Lung microvascular endothelial cell (primary cell): ENCODE data around the gene ADI1. TPM values are rescaled to one million over a fixed set of nuclear protein-coding genes. Genes with fewer than 3 reads are reported as not detected.
A peak's percentile ranks its signal among the peaks of the same experiment; 100 is the strongest.

Source experiments
- DNase-seq, 2 donors: peaks; one replicate each; pipeline versions ENCODE4 v3.0.0 to v3.0.0-alpha.2; 2010; ENCODE audit warnings: low read depth in 2 of 2
- total RNA-seq: library from RNA; depleted of rRNA; stranded (reverse); fragments of >200 nt; gene quantifications from 2 replicates; pipeline ENCODE4 v1.2.1, GENCODE V29; 2014

Gene ADI1
- total RNA-seq, 1 donor from 2014 or later = 56.5 TPM

DNA sequence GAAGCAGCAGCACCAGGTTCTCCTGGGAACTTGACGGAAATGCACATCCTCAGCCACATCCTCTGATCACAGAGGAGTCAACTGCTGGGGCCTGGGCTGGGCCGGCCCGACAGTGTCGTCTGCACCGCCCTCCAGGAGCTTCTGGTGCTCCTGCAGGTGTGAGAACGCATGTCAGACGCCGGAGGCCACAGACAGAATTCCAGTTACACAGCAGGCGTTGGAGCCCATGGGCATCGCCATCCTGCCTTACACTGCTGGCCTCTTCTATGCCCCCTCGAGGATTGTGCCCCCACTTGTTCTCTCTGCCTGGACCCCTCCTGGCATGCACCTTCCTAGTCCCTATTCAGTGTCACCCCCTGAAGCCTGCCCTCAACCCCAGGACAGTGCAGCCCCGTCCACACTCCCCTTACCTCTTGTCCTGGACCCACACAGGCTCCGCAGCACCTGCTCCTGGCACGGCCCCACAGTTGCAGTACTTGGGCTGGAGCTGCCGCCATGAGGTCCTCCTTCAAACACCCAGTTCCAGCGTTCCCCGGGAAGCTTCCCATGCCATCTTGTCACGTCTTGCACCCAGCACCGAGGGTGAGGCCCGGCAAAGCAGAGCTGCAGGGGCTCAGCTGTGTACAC lies 37.5 kb downstream of the ADI1 start:
- DNase-seq = no peak

DNA sequence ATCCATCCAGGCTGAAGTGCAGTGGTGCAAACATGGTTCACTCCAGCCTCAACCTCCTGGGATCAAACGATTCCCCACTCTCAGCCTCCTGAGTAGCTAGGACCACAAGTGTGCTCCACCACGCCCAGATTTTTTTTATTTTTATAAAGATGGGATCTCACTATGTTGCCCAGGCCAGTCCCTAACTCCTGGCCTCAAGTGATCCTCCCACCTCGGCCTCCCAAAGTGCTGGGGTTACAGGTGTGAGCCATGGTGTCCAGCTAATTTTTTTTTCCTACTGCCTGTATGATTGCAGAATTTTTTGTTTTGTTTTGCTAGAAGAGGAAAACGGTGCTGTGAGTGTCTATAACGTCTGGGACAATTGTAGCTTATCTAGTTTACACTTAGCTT lies 38.3 kb downstream of the ADI1 start:
- no peak for DNase-seq

DNA sequence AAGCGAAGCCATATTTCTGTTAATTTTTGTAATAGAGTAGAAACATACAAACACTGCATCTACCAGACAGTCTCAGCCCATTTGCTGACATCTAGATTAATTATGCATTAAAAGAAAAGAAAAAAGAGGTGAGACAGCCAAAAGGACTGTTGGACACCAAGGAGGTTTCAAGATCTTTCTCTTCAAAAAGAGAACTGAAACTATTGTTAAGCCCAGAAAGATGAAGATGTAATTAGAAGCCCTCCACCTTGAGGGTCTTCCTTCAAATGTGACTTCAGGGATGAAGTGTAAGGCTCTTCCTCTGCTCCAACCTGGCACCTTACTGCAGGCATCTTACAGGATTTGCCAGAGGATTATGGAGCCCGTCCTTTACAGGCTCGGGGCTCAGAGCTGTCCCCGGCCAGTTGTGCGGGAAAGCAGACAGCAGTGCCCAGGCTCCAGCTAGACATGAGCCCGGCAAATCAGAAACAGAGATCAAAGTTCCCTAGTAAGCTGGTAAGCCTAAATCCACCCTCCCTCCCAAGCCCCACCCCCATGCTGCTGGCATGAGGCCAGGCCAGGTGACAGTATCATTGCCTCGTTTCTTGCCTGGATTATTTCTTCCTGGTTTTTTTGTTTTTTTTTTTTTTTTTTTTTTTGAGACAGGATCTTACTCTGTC lies 38.9 kb downstream of the ADI1 start:
- no peak for DNase-seq

DNA sequence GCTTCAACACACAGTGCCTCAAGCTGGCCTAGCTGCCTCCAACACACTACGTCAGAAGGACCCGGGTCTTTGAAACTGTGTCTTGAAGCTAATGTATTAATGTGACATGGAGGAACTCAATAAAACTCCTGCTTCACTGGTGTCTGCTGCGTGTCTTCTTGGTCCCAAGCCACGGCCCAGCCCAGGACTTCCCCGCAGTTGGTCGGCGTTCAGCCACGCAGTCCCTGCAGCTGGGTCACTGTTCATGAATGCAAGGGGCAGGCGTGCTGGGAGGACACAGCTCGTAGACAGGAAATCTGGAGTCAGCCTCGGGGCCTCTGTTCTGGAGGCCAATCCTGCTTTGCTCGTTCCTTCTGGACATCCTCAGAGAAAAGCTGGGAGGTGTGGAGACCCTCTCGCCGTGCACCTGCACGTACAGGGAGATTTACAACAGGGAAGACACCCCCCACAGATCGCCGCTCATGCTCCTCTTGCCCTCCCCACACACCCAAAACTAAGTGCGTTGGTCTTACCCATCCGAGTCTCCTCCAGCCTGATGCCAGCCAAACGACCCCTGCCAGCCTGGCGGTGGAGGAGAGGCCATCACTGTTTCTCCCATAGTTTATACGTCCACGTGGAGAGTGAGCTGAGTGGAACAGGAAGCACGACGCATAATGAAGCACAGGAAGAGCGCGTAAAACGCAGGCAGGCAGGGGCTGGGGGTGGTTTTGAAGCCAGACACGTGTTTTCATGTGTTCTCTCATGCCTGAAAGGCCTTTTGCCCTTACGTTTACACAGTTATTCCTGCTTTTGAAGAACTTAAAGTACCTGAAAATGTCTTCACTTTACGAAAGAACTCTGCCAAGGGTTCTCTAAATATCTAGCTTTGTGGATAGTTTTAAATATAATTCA lies 39.7 kb downstream of the ADI1 start:
- DNase-seq = peak; percentile 35 to 60

DNA sequence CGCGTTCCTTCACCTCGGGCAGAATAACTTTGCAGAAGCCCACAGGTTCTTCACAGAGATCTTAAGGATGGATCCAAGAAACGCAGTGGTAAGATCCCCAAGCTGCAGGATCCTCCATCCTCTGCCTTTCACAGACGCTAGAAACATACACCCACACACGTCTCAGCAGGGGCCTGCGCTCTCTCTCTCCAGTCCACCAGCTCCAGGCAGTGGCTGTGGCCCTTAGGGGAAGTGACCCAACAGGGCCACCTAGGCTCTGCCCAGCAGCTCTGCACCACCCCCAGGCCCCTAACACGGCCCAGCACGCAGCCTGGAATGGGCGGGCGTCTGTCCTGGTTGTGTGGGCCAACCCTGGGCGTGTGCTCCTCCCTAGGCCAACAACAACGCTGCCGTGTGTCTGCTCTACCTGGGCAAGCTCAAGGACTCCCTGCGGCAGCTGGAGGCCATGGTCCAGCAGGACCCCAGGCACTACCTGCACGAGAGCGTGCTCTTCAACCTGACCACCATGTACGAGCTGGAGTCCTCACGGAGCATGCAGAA lies 40.4 kb downstream of the ADI1 start:
- DNase-seq = no peak

- no peak for DNase-seq
Observed at GRCh38 chr2:3476985-3477327, 42.4 kb downstream of the ADI1 start.

DNA sequence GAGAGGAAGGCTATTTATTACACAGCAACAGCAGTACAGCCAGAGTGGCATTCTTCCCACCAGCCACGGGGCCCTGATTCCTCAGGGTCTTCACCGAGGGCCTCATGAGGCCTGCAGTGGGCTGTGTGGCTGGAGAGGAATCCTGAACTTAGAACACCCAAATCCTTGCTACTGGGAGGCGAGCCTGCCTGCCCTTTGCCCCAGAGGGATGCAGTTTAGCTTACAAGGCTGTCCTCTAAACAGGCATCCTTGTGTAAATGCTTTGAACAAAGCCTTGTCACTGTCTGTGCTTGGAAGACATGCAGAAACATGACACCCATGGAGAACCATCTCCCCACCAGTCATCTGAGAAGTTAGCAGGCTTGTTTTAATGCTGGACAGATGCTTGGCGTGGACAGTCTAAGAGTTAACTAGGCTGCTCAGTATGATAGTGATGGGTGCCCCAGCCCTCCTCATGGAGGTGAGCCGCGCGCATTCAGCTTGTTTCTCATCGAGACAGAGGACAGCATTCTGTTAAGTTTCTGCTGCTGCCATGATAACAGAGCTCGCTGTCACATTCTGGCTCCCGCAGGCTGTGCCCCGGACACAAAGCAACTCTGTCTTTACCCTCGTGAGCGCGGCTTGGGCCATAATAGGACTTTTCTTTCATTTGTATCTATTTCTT lies 42.9 kb downstream of the ADI1 start:
- DNase-seq = no peak

GRCh38 chr2:3475771-3476170 lies 43.6 kb downstream of the ADI1 start:
- no peak for DNase-seq

DNA sequence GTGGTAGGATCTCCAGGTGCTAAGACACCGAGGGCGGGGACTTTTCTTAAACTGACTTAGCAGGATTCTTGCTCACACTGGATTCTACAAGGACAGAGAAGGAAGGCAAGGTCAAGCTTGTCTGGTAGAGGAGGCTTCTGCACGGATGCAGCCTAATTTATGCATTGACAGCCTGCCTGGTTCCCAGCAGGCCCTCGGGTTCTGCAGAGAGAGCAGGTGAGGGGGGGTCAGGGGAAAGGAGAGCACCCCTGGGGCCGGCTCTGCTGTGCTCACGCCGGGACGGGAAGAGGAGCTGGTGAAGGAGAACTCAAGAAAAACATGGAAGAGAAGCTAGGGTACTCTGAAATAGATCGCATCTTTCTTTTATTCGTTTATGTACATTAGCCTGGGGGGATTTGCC lies 46.4 kb downstream of the ADI1 start:
- no peak for DNase-seq

GRCh38 chr2:3472296-3472695 lies 47.0 kb downstream of the ADI1 start:
- no peak for DNase-seq

DNA sequence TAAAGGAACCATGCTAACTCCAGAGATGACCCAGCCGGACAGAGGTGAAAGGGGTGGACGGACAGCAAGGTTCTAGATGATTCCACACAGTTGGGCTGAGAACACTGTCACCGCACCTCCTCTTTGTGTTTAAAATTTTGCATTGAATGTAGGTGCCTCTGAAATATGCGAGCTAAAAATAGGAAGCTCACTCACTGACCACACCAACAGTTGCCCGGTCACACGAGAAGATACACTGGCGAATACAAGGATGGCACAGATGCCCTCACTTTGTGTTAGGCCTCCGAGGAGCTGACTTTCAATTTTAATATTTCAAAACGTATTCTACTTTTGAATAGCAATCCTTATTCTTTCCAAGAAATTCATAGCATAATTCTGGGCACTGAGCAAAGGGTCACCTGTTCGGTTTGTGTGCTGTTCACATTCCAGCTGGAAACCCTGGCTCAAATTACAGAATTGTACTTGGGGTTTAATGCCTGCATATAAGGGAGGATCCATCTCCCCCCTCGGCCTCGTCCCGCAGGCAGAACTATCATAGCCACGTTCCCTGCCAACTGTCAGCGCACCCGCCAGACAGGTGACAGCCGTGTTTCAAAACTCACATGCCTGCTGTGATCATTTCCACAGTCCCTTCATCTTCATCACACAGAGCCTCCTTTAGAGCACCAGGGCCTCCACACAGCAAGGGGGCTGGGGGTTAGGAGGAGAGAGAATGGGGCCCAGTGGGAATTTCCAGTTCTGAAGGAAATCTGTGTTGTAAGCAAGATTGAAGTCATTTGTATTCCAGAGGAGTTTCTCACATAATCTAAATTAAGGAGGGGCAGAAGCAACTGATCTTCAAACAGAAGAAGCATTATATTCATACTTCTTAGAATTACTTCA lies 48.2 kb downstream of the ADI1 start:
- no peak for DNase-seq

- peak in 1 of 2 donors; percentile 37 for DNase-seq
Observed at GRCh38 chr2:3470166-3470651, 49.1 kb downstream of the ADI1 start.

GRCh38 chr2:3469486-3469885 lies 49.8 kb downstream of the ADI1 start:
- no peak for DNase-seq

DNA sequence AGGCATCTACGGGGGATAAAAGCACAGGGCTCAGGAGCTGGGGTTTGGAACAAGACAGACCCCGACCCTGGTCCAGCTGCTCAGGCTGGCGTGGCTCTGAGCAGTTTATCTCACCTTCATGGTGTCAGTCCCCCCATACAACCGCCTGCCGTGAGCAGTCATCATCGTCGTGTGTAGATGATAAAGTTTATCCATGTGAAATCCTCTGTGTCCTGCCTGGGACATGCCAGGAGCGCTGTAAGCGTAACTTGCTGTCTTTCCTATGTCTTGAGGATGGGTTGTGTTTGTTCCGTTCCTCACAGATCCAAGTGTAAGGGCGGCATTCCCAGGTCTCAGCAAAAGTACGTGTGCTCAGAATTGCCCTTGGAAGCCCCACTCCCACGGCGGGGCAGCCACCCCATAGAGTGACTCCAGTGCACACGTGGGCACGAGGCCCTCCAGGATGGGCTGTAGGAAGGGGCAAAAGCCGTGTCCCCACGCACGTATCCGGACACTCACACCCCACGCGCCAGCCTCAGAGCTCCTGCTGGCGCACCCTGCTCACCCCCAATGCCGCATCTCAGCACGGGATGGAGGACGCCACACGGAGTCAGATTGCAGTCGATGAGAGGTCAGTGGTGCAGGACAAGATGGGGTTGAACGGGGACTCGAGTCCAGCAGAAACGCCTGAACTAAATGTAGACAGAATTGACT lies 50.9 kb downstream of the ADI1 start:
- DNase-seq = no peak

- DNase-seq = no peak
Observed at GRCh38 chr2:3467654-3468053, 51.7 kb downstream of the ADI1 start.

DNA sequence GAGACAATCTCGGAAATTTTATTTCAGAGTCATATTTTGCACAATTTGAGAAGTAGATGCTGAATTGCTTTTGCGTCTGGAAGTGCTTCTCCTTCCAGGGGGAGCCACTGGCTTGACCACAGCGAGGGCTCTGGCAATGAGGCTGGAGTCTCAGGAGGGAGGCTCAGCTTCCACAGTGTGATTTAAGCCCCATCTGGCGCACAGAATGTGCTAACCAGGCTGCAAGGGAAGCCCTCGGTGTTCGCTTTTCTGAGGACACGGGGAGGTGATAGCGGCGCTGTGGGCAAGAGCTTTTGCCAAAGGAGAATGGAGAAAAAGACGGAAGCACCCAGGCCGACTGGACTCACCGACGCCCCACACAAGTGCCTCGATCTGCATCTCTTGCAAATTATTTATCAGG lies 52.4 kb downstream of the ADI1 start:
- no peak for DNase-seq

DNA sequence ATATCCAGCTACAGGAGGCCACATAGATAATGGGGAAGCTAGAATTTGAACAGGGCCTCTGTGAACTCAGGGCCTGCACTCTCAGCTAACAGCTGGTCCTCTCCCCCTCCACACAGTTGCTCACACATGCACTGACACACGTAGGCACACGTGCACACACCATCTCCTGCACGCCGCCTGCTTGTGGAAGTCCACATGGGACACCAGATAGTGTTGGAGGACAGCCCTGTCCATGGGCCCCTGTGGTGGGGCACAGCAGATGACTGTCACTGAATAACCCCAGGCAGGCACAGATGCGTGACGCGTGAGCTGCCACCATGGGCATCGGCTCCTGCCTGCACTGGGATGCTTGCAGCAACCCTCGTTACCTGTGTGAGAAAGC lies 52.9 kb downstream of the ADI1 start:
- no peak for DNase-seq

DNA sequence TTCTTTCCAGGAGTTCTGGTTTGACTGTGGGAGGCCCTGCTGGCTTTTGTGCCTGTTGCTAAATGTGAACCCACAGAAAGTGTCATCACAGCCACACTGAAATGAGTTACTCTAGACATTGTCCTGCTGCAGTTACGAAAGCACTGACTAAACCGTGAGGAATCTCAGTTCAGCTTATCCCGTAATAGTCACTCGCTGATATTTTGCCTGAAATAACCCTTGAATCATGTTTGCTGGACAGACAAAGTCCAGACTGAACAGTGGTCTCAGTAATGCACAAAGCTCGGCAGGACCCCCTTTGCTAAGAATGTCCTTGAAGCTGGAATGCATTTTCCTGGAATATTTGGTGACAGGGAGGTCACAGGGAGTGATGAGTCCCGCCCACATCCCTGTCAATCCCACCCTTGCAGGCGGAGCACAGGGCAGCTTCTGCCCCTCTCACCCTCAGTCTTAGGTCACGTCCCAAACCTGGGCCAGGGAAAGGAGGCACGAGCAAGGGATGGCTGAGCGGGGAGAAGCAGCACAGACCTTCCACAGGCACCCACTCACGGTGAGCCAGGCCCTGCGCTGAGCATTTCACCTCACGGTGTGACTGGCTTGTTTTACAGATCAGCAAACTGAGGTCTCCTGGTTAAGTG lies 53.4 kb downstream of the ADI1 start:
- peak in 1 of 2 donors; percentile 55 for DNase-seq

DNA sequence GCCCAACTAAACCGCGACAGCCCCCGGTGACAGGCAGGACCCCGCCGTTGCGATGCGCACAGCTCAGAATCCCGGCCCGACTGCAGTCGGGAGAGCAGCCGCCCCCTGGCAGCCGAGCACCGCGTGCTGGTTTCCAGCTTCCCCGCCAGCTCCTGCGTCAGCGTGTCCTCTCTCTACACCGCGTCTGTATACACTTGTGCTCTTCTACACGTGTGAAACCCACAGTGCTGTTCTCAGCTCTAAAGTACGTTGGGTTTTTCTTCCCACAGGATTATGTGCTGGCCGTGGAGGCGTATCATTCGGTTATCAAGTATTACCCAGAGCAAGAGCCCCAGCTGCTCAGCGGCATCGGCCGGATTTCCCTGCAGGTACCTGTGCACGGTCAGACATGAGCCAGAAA lies 54.0 kb downstream of the ADI1 start:
- DNase-seq = no peak
